ENCODE data around the gene ACSS3.

DNA sequence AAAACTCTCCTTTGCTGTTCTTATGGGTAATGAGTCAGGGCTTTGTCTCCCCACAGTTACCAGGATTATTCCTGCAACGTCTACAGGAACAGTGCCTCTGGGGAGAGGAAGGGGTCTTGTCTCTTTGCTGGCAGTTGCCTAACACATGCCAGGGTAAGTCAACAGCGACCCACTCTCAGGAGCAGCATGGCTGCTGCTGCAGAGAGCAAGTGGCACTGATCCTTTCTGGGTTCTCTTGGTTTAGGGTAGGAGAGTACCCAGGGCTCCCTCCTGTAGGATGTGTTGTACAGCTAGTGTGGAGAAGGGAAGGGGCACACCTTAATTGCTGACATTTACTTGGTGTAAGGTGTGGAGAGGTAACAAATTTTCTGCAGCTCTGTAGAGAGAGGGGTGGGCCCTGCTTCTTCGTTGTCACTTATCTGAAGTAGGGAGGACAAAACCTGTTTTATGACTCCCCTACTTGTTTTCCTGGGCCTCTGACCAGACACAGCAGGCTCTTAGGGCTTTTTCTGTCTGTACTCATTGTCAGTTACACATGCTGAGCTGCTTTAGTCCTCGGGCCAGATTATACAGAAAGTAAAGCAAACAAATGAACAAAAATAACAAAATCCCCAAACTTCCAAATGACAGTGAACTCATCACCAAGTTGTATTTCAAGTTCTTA lies 168.2 kb downstream of the ACSS3 start:
- TF ChIP-seq CTCF (IDR thresholded peaks at IDR 0.05) (no peak), POLR2AphosphoS5 (IDR thresholded peaks at IDR 0.05; ENCODE audit: low read depth, low read length) (no peak), RXRA (IDR thresholded peaks at IDR 0.05; ENCODE audit: borderline replicate concordance, low read depth) (no peak), SMC3 (IDR thresholded peaks at IDR 0.05; ENCODE audit: low read depth, low read length) (no peak), USF2 (IDR thresholded peaks at IDR 0.05; ENCODE audit: borderline replicate concordance, low read depth, low read length) (no peak), REST (IDR thresholded peaks at IDR 0.05; ENCODE audit: low read depth, low read length) (no peak), SIN3A (IDR thresholded peaks at IDR 0.05; ENCODE audit: borderline replicate concordance, low read depth, low read length) (no peak), RAD21 (IDR thresholded peaks at IDR 0.05; ENCODE audit: low read length) (no peak)
- TF ChIP-seq, protein P1, sequence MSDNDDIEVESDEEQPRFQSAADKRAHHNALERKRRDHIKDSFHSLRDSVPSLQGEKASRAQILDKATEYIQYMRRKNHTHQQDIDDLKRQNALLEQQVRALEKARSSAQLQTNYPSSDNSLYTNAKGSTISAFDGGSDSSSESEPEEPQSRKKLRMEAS (IDR thresholded peaks at IDR 0.05; ENCODE audit: low read depth) = no peak
